Activated CD4-positive, alpha-beta memory T cell treated with anti-CD3 and anti-CD28 coated beads, Interleukin-2, amount 10 ng/mL, durations not matched to agents 7 days and 5 days (primary cell): ENCODE measurements around the gene NOL4L. TPM values are rescaled to one million over a fixed set of nuclear protein-coding genes. Genes with fewer than 3 reads are reported as not detected.

Source experiments
- CTCF ChIA-PET: fragments of 350-600 bp; sonication (Branson Sonifier 250); formaldehyde crosslinking; loops from one replicate; lab custom pipeline; 2021; ENCODE audit warnings: antibody characterized with exemption, inconsistent platforms; lab: Charles Lee
- POLR2A ChIA-PET: fragments of 350-600 bp; sonication (Branson Sonifier 250); formaldehyde crosslinking; loops from one replicate; lab custom pipeline; 2021; ENCODE audit warnings: antibody characterized with exemption; lab: Charles Lee
- DNase-seq: peaks from one replicate; pipeline ENCODE4 v3.0.0-alpha.2; 2020
- H3K27ac Mint-ChIP-seq: one replicate; pipeline ENCODE4 v1.8.0; 2021; ENCODE audit warnings: mild to moderate bottlenecking, mixed read lengths
- H3K27me3 Mint-ChIP-seq: one replicate; pipeline ENCODE4 v1.8.0; 2021; ENCODE audit warnings: mixed read lengths
- H3K36me3 Mint-ChIP-seq: one replicate; pipeline ENCODE4 v1.8.0; 2021; ENCODE audit warnings: low read depth, mixed read lengths
- H3K4me1 Mint-ChIP-seq: one replicate; pipeline ENCODE4 v1.8.0; 2021; ENCODE audit warnings: mixed read lengths
- H3K4me3 Mint-ChIP-seq: one replicate; pipeline ENCODE4 v1.8.0; 2021; ENCODE audit warnings: mild to moderate bottlenecking, mixed read lengths
- H3K9me3 Mint-ChIP-seq: one replicate; pipeline ENCODE4 v1.8.0; 2021; ENCODE audit warnings: mixed read lengths
- total RNA-seq, 2 experiments: library from RNA; stranded (reverse); gene quantifications; one replicate each; pipeline ENCODE4 v1.2.3, GENCODE V29; 2021

NOL4L gene
- total RNA-seq, 2 experiments from 2014 or later, result 17.1 to 19.1 TPM

DNA sequence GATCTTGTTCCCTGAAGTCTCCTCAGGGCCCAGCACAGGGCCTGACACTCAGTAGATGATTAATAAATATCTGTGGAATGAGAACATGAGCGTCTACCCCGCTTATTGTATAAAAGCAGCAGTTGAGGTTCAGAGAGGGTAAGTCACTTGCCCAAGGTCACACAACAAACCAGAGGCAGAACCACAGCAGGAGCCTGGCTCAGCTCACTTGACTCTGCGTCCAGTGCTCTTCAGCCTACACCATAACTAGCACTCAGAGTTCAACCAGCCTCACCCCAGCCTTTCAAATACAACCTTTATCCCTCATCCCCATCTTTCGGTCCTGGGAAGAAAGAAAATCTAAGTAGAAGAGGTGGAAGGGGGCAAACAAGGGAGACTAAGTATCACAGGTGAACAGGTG lies 24.9 kb upstream of the NOL4L start:
- H3K9me3 Mint-ChIP-seq, result no peaks in the 10 kb centered on the region

GRCh38 chr20:32609111-32609773 lies 24.1 kb upstream of the NOL4L start:
- no peaks in the 10 kb centered on the region for H3K27me3 Mint-ChIP-seq
- CTCF ChIA-PET, result no interaction called here
- H3K36me3 Mint-ChIP-seq, result no peaks in the 10 kb centered on the region
- H3K27ac Mint-ChIP-seq, result no peak overlapping the region
- POLR2A ChIA-PET, result no interaction called here
- H3K4me3 Mint-ChIP-seq, result no peak overlapping the region
- no peaks in the 10 kb centered on the region for H3K9me3 Mint-ChIP-seq
- no peak for DNase-seq
- H3K4me1 Mint-ChIP-seq, result no peaks in the 10 kb centered on the region

More for the DNA sequence above, 24.9 kb upstream of the NOL4L start:
- POLR2A ChIA-PET, result no interaction called here
- H3K27me3 Mint-ChIP-seq, result peaks cover 3% of the 10 kb centered on the region
- no peaks in the 10 kb centered on the region for H3K4me1 Mint-ChIP-seq
- no peak overlapping the region for H3K27ac Mint-ChIP-seq
- DNase-seq, result no peak
- no peak overlapping the region for H3K4me3 Mint-ChIP-seq
- no peaks in the 10 kb centered on the region for H3K36me3 Mint-ChIP-seq
- CTCF ChIA-PET, result no interaction called here

DNA sequence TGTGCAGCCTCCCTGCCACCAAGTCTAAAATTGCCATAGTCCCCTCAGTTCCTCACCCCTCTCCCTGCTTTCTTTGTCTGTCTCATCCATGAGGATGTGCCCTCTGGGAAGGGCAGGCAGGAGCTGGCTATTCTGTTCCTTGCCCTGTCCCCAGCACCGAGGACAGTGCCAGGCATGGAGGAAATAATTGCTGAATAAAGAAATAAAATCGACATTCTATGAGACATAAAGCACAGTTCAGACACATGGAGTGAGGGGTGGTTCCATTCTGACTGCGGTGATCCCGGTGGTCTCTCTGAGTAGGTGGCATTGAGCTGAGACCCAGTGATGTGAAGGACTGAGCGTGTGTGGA lies 23.5 kb upstream of the NOL4L start:
- Mint-ChIP-seq H3K9me3 (no peaks in the 10 kb centered on the region), H3K36me3 (no peaks in the 10 kb centered on the region), H3K27me3 (no peaks in the 10 kb centered on the region), H3K4me1 (no peaks in the 10 kb centered on the region), H3K27ac (no peak overlapping the region), H3K4me3 (no peak overlapping the region)
- ChIA-PET CTCF (no interaction called here), POLR2A (no interaction called here)
- DNase-seq, result no peak

- Mint-ChIP-seq H3K4me3 (no peak overlapping the region), H3K4me1 (no peaks in the 10 kb centered on the region), H3K27me3 (no peaks in the 10 kb centered on the region), H3K36me3 (no peaks in the 10 kb centered on the region), H3K27ac (no peak overlapping the region), H3K9me3 (no peaks in the 10 kb centered on the region)
- CTCF ChIA-PET, result no interaction called here
- no peak for DNase-seq
- POLR2A ChIA-PET, result no interaction called here
Measured at GRCh38 chr20:32607727-32608663, 22.9 kb upstream of the NOL4L start.

- no peaks in the 10 kb centered on the region for H3K27me3 Mint-ChIP-seq
- no peak overlapping the region for H3K4me3 Mint-ChIP-seq
- H3K4me1 Mint-ChIP-seq, result no peaks in the 10 kb centered on the region
- CTCF ChIA-PET, result no interaction called here
- H3K36me3 Mint-ChIP-seq, result no peaks in the 10 kb centered on the region
- no peaks in the 10 kb centered on the region for H3K9me3 Mint-ChIP-seq
- no peak overlapping the region for H3K27ac Mint-ChIP-seq
- POLR2A ChIA-PET, result no interaction called here
- no peak for DNase-seq
Measured at GRCh38 chr20:32607324-32607723, 22.2 kb upstream of the NOL4L start.

DNA sequence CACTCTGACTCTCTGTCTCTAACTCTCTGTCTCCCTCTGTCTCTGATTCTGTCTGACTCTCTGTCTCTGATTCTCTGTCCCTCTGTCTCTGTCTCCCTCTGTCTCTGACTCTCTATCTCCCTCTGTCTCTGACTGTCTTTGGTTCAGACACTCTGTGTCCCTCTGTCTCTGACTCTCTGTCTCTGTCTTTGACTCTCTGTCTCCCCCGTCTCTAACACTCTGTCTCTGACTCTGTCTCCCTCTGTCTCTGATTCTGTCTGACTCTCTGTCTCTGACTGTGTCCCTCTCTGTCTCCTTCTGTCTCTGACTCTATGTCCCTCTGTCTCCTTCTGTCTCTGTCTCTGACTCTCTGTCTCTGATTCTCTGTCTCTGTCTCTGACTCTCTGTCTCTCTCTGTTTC lies 21.7 kb upstream of the NOL4L start:
- H3K4me3 Mint-ChIP-seq, result no peak overlapping the region
- no peaks in the 10 kb centered on the region for H3K27me3 Mint-ChIP-seq
- no peaks in the 10 kb centered on the region for H3K4me1 Mint-ChIP-seq
- DNase-seq, result no peak
- H3K27ac Mint-ChIP-seq, result no peak overlapping the region
- H3K36me3 Mint-ChIP-seq, result no peaks in the 10 kb centered on the region
- POLR2A ChIA-PET, result no interaction called here
- CTCF ChIA-PET, result no interaction called here
- H3K9me3 Mint-ChIP-seq, result no peaks in the 10 kb centered on the region

- POLR2A ChIA-PET, result no interaction called here
- CTCF ChIA-PET, result no interaction called here
- H3K4me1 Mint-ChIP-seq, result no peaks in the 10 kb centered on the region
Measured at GRCh38 chr20:32606107-32606506, 21.0 kb upstream of the NOL4L start.

DNA sequence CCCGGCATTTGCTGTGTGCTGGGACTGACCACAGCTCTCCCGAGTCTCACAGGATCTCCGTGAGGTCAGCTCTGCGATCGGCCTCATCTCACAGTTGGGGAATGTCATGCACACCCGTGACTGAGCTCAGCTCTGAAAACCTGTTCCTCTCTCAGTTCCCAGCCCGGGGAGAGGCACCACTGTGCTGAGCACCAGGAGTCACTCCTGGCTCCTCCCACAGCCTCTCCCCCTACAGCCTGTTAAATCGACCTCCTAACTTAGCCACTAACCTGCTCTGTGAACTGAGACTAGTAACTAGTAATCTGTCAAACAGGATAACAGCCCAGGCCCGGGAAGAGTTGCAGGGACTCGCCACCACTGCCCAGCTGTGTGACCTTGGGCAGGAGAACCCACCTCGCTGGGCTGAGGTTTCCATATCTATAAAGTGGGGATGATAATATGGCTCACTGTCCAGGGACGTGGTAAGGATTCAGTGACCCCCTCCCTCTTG lies 20.1 kb upstream of the NOL4L start:
- Mint-ChIP-seq H3K27me3 (no peaks in the 10 kb centered on the region), H3K36me3 (no peaks in the 10 kb centered on the region), H3K9me3 (no peaks in the 10 kb centered on the region), H3K4me3 (no peak overlapping the region), H3K27ac (no peak overlapping the region), H3K4me1 (no peaks in the 10 kb centered on the region)
- DNase-seq, result no peak
- POLR2A ChIA-PET, result no interaction called here
- CTCF ChIA-PET, result no interaction called here

More at GRCh38 chr20:32606107-32606506, 21.0 kb upstream of the NOL4L start:
- H3K27ac Mint-ChIP-seq, result no peak overlapping the region
- no peak for DNase-seq
- no peaks in the 10 kb centered on the region for H3K9me3 Mint-ChIP-seq
- H3K27me3 Mint-ChIP-seq, result no peaks in the 10 kb centered on the region
- H3K36me3 Mint-ChIP-seq, result no peaks in the 10 kb centered on the region
- no peak overlapping the region for H3K4me3 Mint-ChIP-seq

DNA sequence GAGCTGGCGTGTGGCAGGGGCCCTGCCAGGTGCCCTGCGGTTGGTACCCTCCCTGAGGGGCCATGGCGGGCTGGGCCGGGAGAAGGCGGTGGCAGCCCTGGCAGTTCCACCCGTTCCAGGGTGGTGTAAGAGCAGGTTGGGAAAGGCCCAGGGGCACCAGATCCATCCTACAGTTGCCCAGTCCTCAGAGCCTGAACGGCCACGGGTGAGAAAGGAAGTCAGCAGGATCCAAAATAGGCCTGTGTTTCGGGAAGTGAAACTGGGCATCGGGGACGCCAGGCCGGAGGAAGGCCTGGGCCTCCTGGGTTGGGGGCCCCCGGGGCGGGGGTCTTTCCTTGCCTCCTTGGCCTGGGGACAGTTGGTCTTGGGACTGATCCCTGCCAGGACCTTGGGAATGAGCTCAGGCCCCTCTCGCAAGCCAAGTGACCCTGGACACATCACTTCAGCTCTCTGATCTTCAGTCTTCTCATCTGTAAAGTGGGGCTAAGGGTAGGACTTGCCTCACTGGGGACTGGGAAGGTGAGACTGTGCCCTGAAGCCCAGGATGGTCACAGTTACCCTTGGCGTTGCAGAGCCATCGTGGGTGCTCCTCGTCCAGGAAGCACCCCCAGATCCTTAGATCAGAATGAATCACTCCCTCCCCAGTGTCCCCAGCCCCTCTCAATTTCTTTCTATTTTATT lies 18.1 kb upstream of the NOL4L start:
- no peaks in the 10 kb centered on the region for H3K4me1 Mint-ChIP-seq
- ChIA-PET CTCF (no interaction called here), POLR2A (interaction anchor here (0.6 kb wide), 1 partner anchor 63 kb away, joined by 3 read pairs; no protein-coding TSS in a partner anchor)
- H3K27me3 Mint-ChIP-seq, result no peaks in the 10 kb centered on the region
- H3K9me3 Mint-ChIP-seq, result no peaks in the 10 kb centered on the region
- no peak overlapping the region for H3K4me3 Mint-ChIP-seq
- DNase-seq, result no peak
- H3K27ac Mint-ChIP-seq, result no peak overlapping the region
- no peaks in the 10 kb centered on the region for H3K36me3 Mint-ChIP-seq

DNA sequence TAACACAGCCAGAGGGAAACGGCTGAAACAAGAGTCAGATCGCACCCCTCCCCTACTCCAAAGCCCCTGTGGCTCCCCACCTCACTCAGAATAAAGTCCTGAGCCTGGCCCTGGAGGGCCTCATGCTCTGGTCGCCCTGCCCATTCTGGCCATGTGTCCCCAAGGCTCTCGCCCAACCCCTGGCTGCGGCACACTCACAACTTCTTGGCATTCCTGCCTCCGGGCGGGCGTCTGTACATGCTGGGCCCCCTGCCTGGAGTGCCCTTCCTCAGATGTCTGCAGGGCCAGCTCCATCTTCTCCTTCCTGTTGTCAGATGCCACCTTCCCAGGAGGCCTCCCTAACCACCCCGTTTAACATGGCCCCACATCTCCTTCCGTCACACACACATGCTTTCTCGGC lies 17.1 kb upstream of the NOL4L start:
- no peaks in the 10 kb centered on the region for H3K27me3 Mint-ChIP-seq
- H3K4me3 Mint-ChIP-seq, result no peak overlapping the region
- ChIA-PET CTCF (no interaction called here), POLR2A (no interaction called here)
- H3K36me3 Mint-ChIP-seq, result no peaks in the 10 kb centered on the region
- no peaks in the 10 kb centered on the region for H3K9me3 Mint-ChIP-seq
- H3K4me1 Mint-ChIP-seq, result no peaks in the 10 kb centered on the region
- no peak overlapping the region for H3K27ac Mint-ChIP-seq
- DNase-seq, result no peak

DNA sequence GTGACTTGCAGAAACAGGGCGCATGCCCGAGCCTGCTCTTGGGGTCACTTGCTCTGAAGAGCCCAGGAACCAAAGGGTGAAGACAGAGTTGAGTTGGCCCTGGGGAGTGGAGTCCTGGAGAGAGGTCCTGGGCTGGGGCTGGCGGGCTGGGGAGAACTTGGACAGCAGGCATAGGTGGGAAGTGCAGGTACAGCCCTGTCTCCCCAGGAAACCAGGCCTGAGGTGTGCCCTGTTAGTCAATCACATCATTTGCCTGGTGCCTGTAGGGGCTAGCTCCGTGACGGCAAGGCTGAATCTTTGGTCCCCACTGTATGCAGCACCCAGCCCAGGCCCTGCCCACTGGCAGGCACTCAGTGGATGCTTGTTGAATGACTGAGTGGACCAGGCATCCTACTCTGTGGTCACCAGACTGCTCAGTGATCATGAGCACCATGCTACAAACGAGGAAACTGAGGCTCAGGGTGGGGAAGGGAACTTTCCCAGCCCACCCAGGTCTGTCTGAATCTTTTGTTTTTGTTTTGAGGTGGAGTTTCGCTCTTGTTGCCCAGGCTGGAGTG lies 15.6 kb upstream of the NOL4L start:
- Mint-ChIP-seq H3K4me3 (no peak overlapping the region), H3K9me3 (no peaks in the 10 kb centered on the region), H3K4me1 (peaks cover 2% of the 10 kb centered on the region), H3K36me3 (no peaks in the 10 kb centered on the region), H3K27me3 (no peaks in the 10 kb centered on the region), H3K27ac (no peak overlapping the region)
- POLR2A ChIA-PET, result interaction anchor here (1.5 kb wide), 1 partner anchor 16 kb away, joined by 4 read pairs; the partner anchor contains the start of gene NOL4L
- no peak for DNase-seq
- CTCF ChIA-PET, result no interaction called here

DNA sequence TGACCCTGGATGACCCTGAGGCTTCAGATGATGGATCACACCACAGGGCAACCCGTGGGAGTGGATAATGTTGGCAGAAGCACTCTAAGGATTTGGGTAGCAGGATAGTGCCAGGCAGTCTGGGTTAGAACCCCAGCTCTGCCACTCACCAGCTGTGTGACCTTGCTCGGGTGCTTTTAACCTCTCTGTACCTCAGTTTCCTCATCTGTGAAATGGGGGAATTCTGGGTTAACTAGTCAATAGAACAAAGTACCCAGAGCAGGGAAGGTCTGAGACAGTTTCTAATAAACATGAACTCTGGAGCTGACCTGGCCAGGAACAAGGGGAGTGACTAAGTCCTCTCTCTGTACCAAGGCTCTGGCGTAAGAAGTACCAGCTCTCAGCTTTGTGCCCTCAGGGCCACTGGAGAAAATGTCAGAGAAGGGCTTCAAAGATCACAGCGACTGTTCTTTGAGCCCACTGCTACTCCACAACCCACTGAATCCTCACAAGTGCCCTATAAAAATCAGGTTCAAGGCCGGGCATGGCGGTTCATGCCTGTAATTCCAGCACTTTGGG lies 14.7 kb upstream of the NOL4L start:
- H3K27ac Mint-ChIP-seq, result no peak overlapping the region
- H3K36me3 Mint-ChIP-seq, result no peaks in the 10 kb centered on the region
- ChIA-PET POLR2A (interaction anchor here (1.5 kb wide), 1 partner anchor 15 kb away, joined by 4 read pairs; the partner anchor contains the start of gene NOL4L), CTCF (no interaction called here)
- DNase-seq, result no peak
- no peaks in the 10 kb centered on the region for H3K27me3 Mint-ChIP-seq
- H3K4me1 Mint-ChIP-seq, result peaks cover 2% of the 10 kb centered on the region
- no peaks in the 10 kb centered on the region for H3K9me3 Mint-ChIP-seq
- no peak overlapping the region for H3K4me3 Mint-ChIP-seq
